NK-92 treated with Interleukin-12 subunit alpha and Interleukin-12 subunit beta, amount 100 ng/mL, for 24 hours (cell line): ENCODE measurements around the gene P3H2.
"Not testable (repeated sequence)": the region's sequence is repeated elsewhere in the genome, so short reads cannot be mapped to it uniquely, and the experiment has no call there.

Experiments used
- DNase-seq: peaks from one replicate; lab custom pipeline; 2025; lab: John Stamatoyannopoulos, UW

The P3H2 gene

GRCh38 chr3:190120269-190121060, at the start of gene P3H2:
Gene P3H2, minus strand, starts transcription at chr3:190120897. Its CDS starts 166 bp downstream, at chr3:190120731.
- DNase-seq = no peak

GRCh38 chr3:190169877-190170276, 49.2 kb upstream of the P3H2 start:
- no peak for DNase-seq

GRCh38 chr3:190169243-190169642, 48.5 kb upstream of the P3H2 start:
- no peak for DNase-seq

- no peak for DNase-seq
Measured at GRCh38 chr3:190167936-190168680, 47.4 kb upstream of the P3H2 start.

- DNase-seq = no peak
Measured at GRCh38 chr3:190166948-190167347, 46.3 kb upstream of the P3H2 start.

GRCh38 chr3:190165253-190165652, 44.6 kb upstream of the P3H2 start:
- DNase-seq = no peak

GRCh38 chr3:190162013-190162412, 41.3 kb upstream of the P3H2 start:
- DNase-seq = not testable (repeated sequence)

GRCh38 chr3:190159902-190160435, 39.3 kb upstream of the P3H2 start:
- no peak for DNase-seq

- DNase-seq = no peak
Measured at GRCh38 chr3:190158261-190158660, 37.6 kb upstream of the P3H2 start.

GRCh38 chr3:190155752-190156151, 35.1 kb upstream of the P3H2 start:
- no peak for DNase-seq

- DNase-seq = no peak
Measured at GRCh38 chr3:190150681-190151080, 30.0 kb upstream of the P3H2 start.

- not testable (repeated sequence) for DNase-seq
Measured at GRCh38 chr3:190149830-190150619, 29.3 kb upstream of the P3H2 start.

- DNase-seq = not testable (repeated sequence)
Measured at GRCh38 chr3:190144793-190145192, 24.1 kb upstream of the P3H2 start.

GRCh38 chr3:190142041-190142440, 21.3 kb upstream of the P3H2 start:
- DNase-seq = no peak

GRCh38 chr3:190139365-190139764, 18.7 kb upstream of the P3H2 start:
- DNase-seq = no peak

- no peak for DNase-seq
Measured at GRCh38 chr3:190132371-190132770, 11.7 kb upstream of the P3H2 start.

- DNase-seq = no peak
Measured at GRCh38 chr3:190131329-190131728, 10.6 kb upstream of the P3H2 start.

GRCh38 chr3:190130696-190131095, 10.0 kb upstream of the P3H2 start:
- no peak for DNase-seq

- DNase-seq = no peak
Measured at GRCh38 chr3:190130037-190130436, 9.3 kb upstream of the P3H2 start.

- no peak for DNase-seq
Measured at GRCh38 chr3:190127797-190128196, 7.1 kb upstream of the P3H2 start.

- DNase-seq = no peak
Measured at GRCh38 chr3:190127195-190127594, 6.5 kb upstream of the P3H2 start.

- no peak for DNase-seq
Measured at GRCh38 chr3:190125436-190126068, 4.9 kb upstream of the P3H2 start.
